C4-2B (cell line): Measurements from ENCODE around the gene CCDC77.

Source experiments
- CTCF ChIP-seq: fragments of 450-650 bp; conservative IDR thresholded peaks from 2 replicates; pipeline ENCODE4 v1.5.1; 2017; ENCODE audit warnings: mild to moderate bottlenecking
- ZFX ChIP-seq: fragments of 450-650 bp; IDR thresholded peaks from 2 replicates; pipeline ENCODE4 v1.6.1; 2017

GRCh38 chr12:400828-401227, 616 bp upstream of the CCDC77 start:
- no peak for TF ChIP-seq CTCF
- no peak for TF ChIP-seq ZFX
